Stimulated activated CD4-positive, alpha-beta T cell treated with anti-CD3 and anti-CD28 coated beads, Interleukin-4, amount 100 ng/mL, for 4 hours (primary cell): ENCODE results near the gene LPA.
"Not testable (repeated sequence)": the region's sequence is repeated elsewhere in the genome, so short reads cannot be mapped to it uniquely, and the experiment has no call there.

Source experiments
- DNase-seq, 2 experiments: peaks; one replicate each; pipeline ENCODE4 v3.0.0-alpha.2; 2020

Gene LPA

GRCh38 chr6:160662842-160663241, 1.2 kb downstream of the LPA start:
- DNase-seq = no peak

- DNase-seq = no peak
These were observed 1.6 kb downstream of the LPA start for GRCh38 chr6:160662429-160662828.

- DNase-seq = no peak
These were observed 2.9 kb downstream of the LPA start for GRCh38 chr6:160661216-160661615.

- no peak for DNase-seq
These were observed 4.5 kb downstream of the LPA start for GRCh38 chr6:160659562-160659961.

GRCh38 chr6:160634706-160635105, 29.4 kb downstream of the LPA start:
- DNase-seq = no peak

GRCh38 chr6:160595838-160596832, 67.9 kb downstream of the LPA start:
- no peak for DNase-seq

- DNase-seq = not testable (repeated sequence)
These were observed 68.8 kb downstream of the LPA start for GRCh38 chr6:160595297-160595696.

GRCh38 chr6:160586374-160586773, 77.7 kb downstream of the LPA start:
- DNase-seq = no peak

- DNase-seq = no peak
These were observed 80.3 kb downstream of the LPA start for GRCh38 chr6:160583794-160584193.

- no peak for DNase-seq
These were observed 82.7 kb downstream of the LPA start for GRCh38 chr6:160581406-160581805.

GRCh38 chr6:160578515-160578914, 85.6 kb downstream of the LPA start:
- not testable (repeated sequence) for DNase-seq

- no peak for DNase-seq
These were observed 90.1 kb downstream of the LPA start for GRCh38 chr6:160573943-160574342.

GRCh38 chr6:160571201-160571600, 92.9 kb downstream of the LPA start:
- DNase-seq = not testable (repeated sequence)

GRCh38 chr6:160544802-160545201, 119.3 kb downstream of the LPA start:
- no peak for DNase-seq

- no peak for DNase-seq
These were observed 128.8 kb downstream of the LPA start for GRCh38 chr6:160535270-160535669.

GRCh38 chr6:160534050-160534696, 129.9 kb downstream of the LPA start:
- peak; percentile 36 to 56 for DNase-seq

- no peak for DNase-seq
These were observed 131.8 kb downstream of the LPA start for GRCh38 chr6:160532315-160532714.

- DNase-seq = no peak
These were observed 132.2 kb downstream of the LPA start for GRCh38 chr6:160531826-160532225.

GRCh38 chr6:160529524-160529923, 134.6 kb downstream of the LPA start:
- not testable (repeated sequence) for DNase-seq

- DNase-seq = no peak
These were observed 140.9 kb downstream of the LPA start for GRCh38 chr6:160523223-160523622.

GRCh38 chr6:160520043-160520904, 143.8 kb downstream of the LPA start:
- DNase-seq = peak; percentile 63 to 78

GRCh38 chr6:160519603-160520042, 144.5 kb downstream of the LPA start:
- DNase-seq = no peak

GRCh38 chr6:160519133-160519532, 144.9 kb downstream of the LPA start:
- DNase-seq = no peak
